DOHH2 (cell line): Measurements from ENCODE around the gene ERC2.

Experiments
- H3F3A ChIP-seq: fragments of 200-600 bp; sonication (generic), shearing (Covaris generic); 2 replicates; pipeline ENCODE4 v1.6.0; 2016; ENCODE audit warnings: antibody characterized with exemption, mild to moderate bottlenecking; ENCODE audit not compliant: control insufficient read depth, insufficient read depth
- H3K27ac ChIP-seq: fragments of 200-600 bp; sonication (generic); 2 replicates; pipeline ENCODE4 v1.5.1; 2014; ENCODE audit warnings: low read depth, mild to moderate bottlenecking, low read length, moderate library complexity
- H3K27me3 ChIP-seq: fragments of 200-600 bp; sonication (generic); 2 replicates; pipeline ENCODE4 v1.6.1; 2014; ENCODE audit warnings: mild to moderate bottlenecking, low read length, mixed read lengths; ENCODE audit not compliant: control insufficient read depth
- H3K36me3 ChIP-seq: fragments of 200-600 bp; sonication (generic); 2 replicates; pipeline ENCODE4 v1.6.1; 2014; ENCODE audit warnings: mild to moderate bottlenecking, low read length, moderate library complexity, mixed read lengths; ENCODE audit not compliant: control insufficient read depth
- H3K4me1 ChIP-seq: fragments of 200-600 bp; sonication (generic); 2 replicates; pipeline ENCODE4 v1.6.1; 2014; ENCODE audit warnings: mild to moderate bottlenecking, low read length, mixed read lengths; ENCODE audit not compliant: control insufficient read depth
- H3K4me2 ChIP-seq: fragments of 200-600 bp; sonication (generic); 2 replicates; pipeline ENCODE4 v1.6.0; 2014; ENCODE audit warnings: mild to moderate bottlenecking, low read length, moderate library complexity
- H3K4me3 ChIP-seq: fragments of 200-600 bp; sonication (generic); 2 replicates; pipeline ENCODE4 v1.5.1; 2014; ENCODE audit warnings: mild to moderate bottlenecking, low read length, mixed read lengths
- H3K79me2 ChIP-seq: fragments of 200-600 bp; sonication (generic); 2 replicates; pipeline ENCODE4 v1.6.1; 2014; ENCODE audit warnings: mild to moderate bottlenecking, low read length, mixed read lengths; ENCODE audit not compliant: control insufficient read depth
- H3K9me2 ChIP-seq: fragments of 200-600 bp; sonication (generic); replicated peaks from 2 replicates; pipeline ENCODE4 v1.6.1; 2014; ENCODE audit warnings: mild to moderate bottlenecking, low read length, mixed read lengths; ENCODE audit not compliant: control insufficient read depth
- H3K9me3 ChIP-seq: fragments of 200-600 bp; sonication (generic); 2 replicates; pipeline ENCODE4 v1.6.1; 2014; ENCODE audit warnings: antibody characterized with exemption, low read length, mixed read lengths; ENCODE audit not compliant: control insufficient read depth, insufficient read depth
- H4K20me1 ChIP-seq: fragments of 200-600 bp; sonication (generic); 2 replicates; pipeline ENCODE4 v1.6.0; 2014; ENCODE audit warnings: low read depth, mild to moderate bottlenecking, antibody characterized with exemption, low read length, moderate library complexity; ENCODE audit not compliant: control insufficient read depth, insufficient read depth
- CTCF ChIP-seq: fragments of 200-600 bp; sonication (generic); IDR thresholded peaks from one replicate; pipeline ENCODE4 v1.5.1; 2014; ENCODE audit warnings: antibody characterized with exemption, mild to moderate bottlenecking, low read depth, low read length; ENCODE audit not compliant: poor library complexity, severe bottlenecking
- EZH2phosphoT487 ChIP-seq: fragments of 200-600 bp; sonication (generic); IDR thresholded peaks from 2 replicates; pipeline ENCODE4 v1.6.1; 2017; ENCODE audit warnings: borderline replicate concordance, mild to moderate bottlenecking, antibody characterized with exemption, low read length, moderate library complexity, mixed read lengths

The ERC2 gene

GRCh38 chr3:56183529-56183928 is 284.7 kb downstream of the ERC2 start:
- Histone ChIP-seq H3K27ac (no peak overlapping the region), H3K79me2 (no peaks in the 10 kb centered on the region), H3F3A (no peaks in the 10 kb centered on the region), H3K27me3 (no peaks in the 10 kb centered on the region), H4K20me1 (no peaks in the 10 kb centered on the region), H3K9me3 (no peaks in the 10 kb centered on the region), H3K4me3 (no peak overlapping the region), H3K36me3 (no peaks in the 10 kb centered on the region), H3K4me2 (no peak overlapping the region), H3K9me2 (no peaks in the 10 kb centered on the region), H3K4me1 (no peaks in the 10 kb centered on the region)
- no peak for TF ChIP-seq CTCF
- no peak for TF ChIP-seq EZH2phosphoT487

GRCh38 chr3:56180433-56180832 is 287.8 kb downstream of the ERC2 start:
- no peak overlapping the region for H3K4me3 ChIP-seq
- no peaks in the 10 kb centered on the region for H3F3A ChIP-seq
- H3K4me2 ChIP-seq, result no peak overlapping the region
- H3K36me3 ChIP-seq, result no peaks in the 10 kb centered on the region
- TF ChIP-seq EZH2phosphoT487, result no peak
- no peak for TF ChIP-seq CTCF
- no peaks in the 10 kb centered on the region for H3K9me3 ChIP-seq
- no peak overlapping the region for H3K27ac ChIP-seq
- H4K20me1 ChIP-seq, result no peaks in the 10 kb centered on the region
- no peaks in the 10 kb centered on the region for H3K4me1 ChIP-seq
- H3K79me2 ChIP-seq, result no peaks in the 10 kb centered on the region
- H3K27me3 ChIP-seq, result no peaks in the 10 kb centered on the region
- no peaks in the 10 kb centered on the region for H3K9me2 ChIP-seq

GRCh38 chr3:56173601-56174000 is 294.7 kb downstream of the ERC2 start:
- Histone ChIP-seq H3K4me1 (no peaks in the 10 kb centered on the region), H3K4me2 (no peak overlapping the region), H3K4me3 (no peak overlapping the region), H3K27me3 (no peaks in the 10 kb centered on the region), H3F3A (no peaks in the 10 kb centered on the region), H3K27ac (no peak overlapping the region), H3K36me3 (no peaks in the 10 kb centered on the region), H3K79me2 (no peaks in the 10 kb centered on the region), H3K9me2 (no peaks in the 10 kb centered on the region), H4K20me1 (no peaks in the 10 kb centered on the region), H3K9me3 (no peaks in the 10 kb centered on the region)
- TF ChIP-seq CTCF, result no peak
- no peak for TF ChIP-seq EZH2phosphoT487

GRCh38 chr3:56164436-56164835 is 303.8 kb downstream of the ERC2 start:
- Histone ChIP-seq H3K4me2 (no peak overlapping the region), H3K9me3 (no peaks in the 10 kb centered on the region), H3K9me2 (no peaks in the 10 kb centered on the region; the same call in 1 of the 2 replicates), H3K4me3 (no peak overlapping the region), H3K36me3 (no peaks in the 10 kb centered on the region), H4K20me1 (no peaks in the 10 kb centered on the region), H3K27me3 (no peaks in the 10 kb centered on the region), H3F3A (no peaks in the 10 kb centered on the region), H3K79me2 (no peaks in the 10 kb centered on the region), H3K27ac (no peak overlapping the region), H3K4me1 (no peaks in the 10 kb centered on the region)
- TF ChIP-seq CTCF (no peak), EZH2phosphoT487 (no peak)
